ENCODE data around the gene MPPED2. TPM values are rescaled to one million over a fixed set of nuclear protein-coding genes. Genes with fewer than 3 reads are reported as not detected.

Gene MPPED2
- total RNA-seq, 2 experiments from 2014 or later, result 0.30 to 0.54 TPM

DNA sequence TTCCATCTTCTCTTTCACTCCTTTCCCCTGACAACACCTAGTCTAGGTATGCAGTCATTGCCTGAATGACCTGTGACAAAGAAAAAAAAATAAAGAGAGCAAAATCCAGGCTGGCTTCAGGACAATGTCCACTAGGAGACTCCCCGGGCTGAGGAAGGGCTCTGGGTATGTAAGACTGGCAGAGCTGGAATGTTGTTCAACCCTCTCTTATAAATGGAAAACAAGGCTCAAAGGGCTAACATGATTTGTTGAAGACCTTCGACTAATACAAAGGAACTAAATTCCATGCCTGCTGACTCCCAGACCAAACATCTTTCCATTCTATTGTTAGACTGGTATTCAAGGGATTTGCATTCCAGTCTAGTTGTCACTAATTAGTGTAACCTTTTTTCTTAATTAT is 141.1 kb downstream of the MPPED2 start:
- DNase-seq, result no peak
- intact Hi-C loops (cut with DNase I, micrococcal nuclease), result no loop called here
- CTCF ChIA-PET, result no interaction called here
- ATAC-seq, result no peak
- Mint-ChIP-seq H3K36me3 (ENCODE audit: low read depth) (no peaks in the 10 kb centered on the region), H3K27me3 (no peaks in the 10 kb centered on the region), H3K27ac (no peak overlapping the region), H3K4me3 (no peak overlapping the region), H3K9me3 (ENCODE audit: low read depth) (no peaks in the 10 kb centered on the region), H3K4me1 (no peaks in the 10 kb centered on the region)
- POLR2A ChIA-PET, result no interaction called here

DNA sequence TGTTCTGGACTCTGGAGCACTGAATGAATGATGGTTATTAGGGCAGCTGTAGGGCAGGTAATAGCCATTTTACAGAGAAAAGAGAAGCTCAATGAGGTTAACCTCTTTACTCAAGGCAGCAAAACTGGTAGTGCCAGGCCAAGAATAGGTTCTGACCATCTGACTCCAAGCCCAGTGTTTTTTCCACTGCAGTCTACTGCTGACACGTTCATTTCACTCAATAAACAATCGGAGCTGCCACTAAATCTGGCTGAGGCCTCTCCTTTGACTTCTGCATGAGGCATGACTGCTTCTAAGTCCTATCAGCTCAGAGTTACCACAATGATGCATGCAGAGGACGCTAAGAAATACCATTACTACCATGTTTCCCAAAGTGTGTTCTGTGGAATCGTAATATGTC is 145.6 kb downstream of the MPPED2 start:
- Mint-ChIP-seq H3K9me3 (ENCODE audit: low read depth) (no peaks in the 10 kb centered on the region), H3K27me3 (no peaks in the 10 kb centered on the region), H3K4me3 (no peak overlapping the region), H3K36me3 (ENCODE audit: low read depth) (no peaks in the 10 kb centered on the region), H3K27ac (no peak overlapping the region), H3K4me1 (no peaks in the 10 kb centered on the region)
- DNase-seq, result no peak
- CTCF ChIA-PET, result no interaction called here
- no peak for ATAC-seq
- intact Hi-C loops (cut with DNase I, micrococcal nuclease), result no loop called here
- POLR2A ChIA-PET, result no interaction called here

DNA sequence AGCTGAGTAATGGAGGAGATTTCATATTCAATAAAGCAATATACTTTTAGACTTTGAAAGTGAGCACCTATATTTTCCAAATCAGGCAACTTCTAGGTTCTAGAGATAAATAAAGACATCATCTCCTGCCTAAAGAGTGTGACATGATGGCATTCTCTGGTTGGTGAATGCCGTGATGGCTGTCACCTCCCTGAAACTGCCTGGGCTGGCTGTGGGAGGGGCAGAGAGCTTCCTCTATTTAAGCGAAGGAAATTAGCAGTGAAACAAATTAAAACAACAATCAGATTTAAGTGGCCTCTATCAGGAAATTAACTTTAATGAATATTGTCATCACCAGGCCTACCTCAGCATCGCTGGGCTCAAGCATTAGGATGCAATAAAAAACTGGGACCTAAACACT is 149.4 kb downstream of the MPPED2 start:
- ChIA-PET POLR2A (no interaction called here), CTCF (no interaction called here)
- Mint-ChIP-seq H3K9me3 (ENCODE audit: low read depth) (no peaks in the 10 kb centered on the region), H3K27ac (no peak overlapping the region), H3K27me3 (no peaks in the 10 kb centered on the region), H3K4me3 (no peak overlapping the region), H3K4me1 (no peaks in the 10 kb centered on the region), H3K36me3 (ENCODE audit: low read depth) (no peaks in the 10 kb centered on the region)
- intact Hi-C loops (cut with DNase I, micrococcal nuclease), result no loop called here
- no peak for DNase-seq
- no peak for ATAC-seq

DNA sequence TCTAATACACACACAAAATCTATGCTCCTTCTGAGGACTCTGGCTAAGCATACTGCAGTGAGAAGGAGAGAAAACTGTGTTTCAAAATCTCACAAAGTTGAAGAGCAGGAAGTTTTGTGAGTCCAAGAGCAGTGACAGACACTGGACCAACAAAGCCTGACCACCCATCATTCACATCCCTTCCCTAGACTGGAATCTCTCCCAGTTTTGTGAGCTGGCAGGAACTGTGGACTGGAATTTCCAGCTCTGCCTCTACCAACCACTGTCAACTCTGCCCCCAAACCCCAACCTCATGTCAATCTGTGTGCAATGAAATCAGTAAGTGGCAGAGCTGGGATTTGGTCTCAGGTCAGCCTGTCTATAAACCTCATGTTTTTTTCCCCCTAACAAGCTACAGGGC is 150.7 kb downstream of the MPPED2 start:
- intact Hi-C loops (cut with DNase I, micrococcal nuclease), result no loop called here
- Mint-ChIP-seq H3K4me3 (no peak overlapping the region), H3K4me1 (no peaks in the 10 kb centered on the region)

DNA sequence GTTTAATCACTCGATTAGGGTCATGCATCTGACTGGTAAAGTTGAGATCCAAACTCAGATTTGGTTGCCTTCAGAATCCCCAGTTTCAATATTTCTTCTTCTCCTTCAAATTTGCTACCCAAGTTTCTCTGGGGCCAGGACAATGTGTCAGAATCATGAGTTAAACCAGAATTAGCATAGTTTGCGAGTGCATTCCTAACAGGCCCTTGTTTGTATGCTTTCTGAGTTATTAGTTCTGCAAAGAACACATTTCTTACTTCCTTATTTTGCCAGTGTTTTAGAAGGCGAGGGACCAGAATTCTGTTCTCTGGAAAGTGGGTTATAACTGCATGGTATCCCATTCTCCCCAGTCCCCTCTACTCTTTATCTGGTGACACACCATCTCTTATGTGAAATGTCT is 151.3 kb downstream of the MPPED2 start:
- CTCF ChIA-PET, result no interaction called here
- H3K27me3 Mint-ChIP-seq, result no peaks in the 10 kb centered on the region
- H3K4me1 Mint-ChIP-seq, result no peaks in the 10 kb centered on the region
- POLR2A ChIA-PET, result no interaction called here
- H3K4me3 Mint-ChIP-seq, result no peak overlapping the region
- no peak for ATAC-seq
- no peak for DNase-seq
- no peak overlapping the region for H3K27ac Mint-ChIP-seq
- H3K36me3 Mint-ChIP-seq (ENCODE audit: low read depth), result no peaks in the 10 kb centered on the region
- intact Hi-C loops (cut with DNase I, micrococcal nuclease), result no loop called here
- no peaks in the 10 kb centered on the region for H3K9me3 Mint-ChIP-seq (ENCODE audit: low read depth)

More for the DNA sequence above, 150.7 kb downstream of the MPPED2 start:
- ATAC-seq (no peak), DNase-seq (no peak)
- no peak overlapping the region for H3K27ac Mint-ChIP-seq
- ChIA-PET POLR2A (interaction anchor here (0.7 kb wide), 1 partner anchor 774 kb away, joined by 4 read pairs; no protein-coding TSS in a partner anchor), CTCF (no interaction called here)
- H3K36me3 Mint-ChIP-seq (ENCODE audit: low read depth), result no peaks in the 10 kb centered on the region
- H3K9me3 Mint-ChIP-seq (ENCODE audit: low read depth), result no peaks in the 10 kb centered on the region
- H3K27me3 Mint-ChIP-seq, result no peaks in the 10 kb centered on the region

DNA sequence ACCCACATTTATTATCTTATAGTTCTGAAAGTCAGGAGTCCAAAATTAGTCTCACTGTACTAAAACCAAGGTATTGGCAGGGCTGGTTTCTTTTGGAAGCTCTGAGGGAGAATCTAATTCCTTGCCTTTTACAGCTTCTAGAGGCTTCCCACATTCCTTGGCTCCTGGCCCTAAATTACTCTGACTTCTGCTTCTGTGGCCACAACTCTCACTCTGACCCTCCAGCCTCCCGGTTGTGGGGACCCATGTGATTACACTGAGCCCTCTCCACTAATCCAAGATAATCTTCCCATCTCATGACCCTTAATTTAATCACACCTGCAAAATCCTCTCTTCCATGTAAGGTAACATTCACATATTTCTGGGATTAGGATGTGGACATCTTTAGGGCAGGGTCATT is 152.3 kb downstream of the MPPED2 start:
- ChIA-PET POLR2A (no interaction called here), CTCF (no interaction called here)
- ATAC-seq (no peak), DNase-seq (no peak)
- Mint-ChIP-seq H3K4me1 (no peaks in the 10 kb centered on the region), H3K9me3 (ENCODE audit: low read depth) (no peaks in the 10 kb centered on the region), H3K27ac (no peak overlapping the region), H3K4me3 (no peak overlapping the region), H3K36me3 (ENCODE audit: low read depth) (no peaks in the 10 kb centered on the region), H3K27me3 (no peaks in the 10 kb centered on the region)
- intact Hi-C loops (cut with DNase I, micrococcal nuclease), result no loop called here

DNA sequence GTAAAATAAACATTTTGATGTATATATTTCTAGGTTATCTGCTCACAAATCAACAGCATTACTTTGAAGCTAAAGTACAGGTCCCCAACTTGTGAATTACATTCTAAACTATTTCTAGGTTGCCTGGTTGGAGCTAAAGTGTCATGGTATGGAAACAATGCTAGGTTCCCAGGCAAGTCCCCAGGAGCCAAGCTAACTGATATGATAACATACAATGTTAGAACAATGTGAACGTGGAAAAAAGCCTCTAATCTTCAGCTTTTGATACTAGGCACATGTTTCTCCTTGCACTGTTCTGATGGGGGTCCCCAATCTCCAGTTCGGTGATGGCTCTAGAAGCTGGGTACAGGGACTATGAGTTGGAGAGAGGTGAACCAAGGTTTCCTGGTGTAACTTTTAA is 153.4 kb downstream of the MPPED2 start:
- POLR2A ChIA-PET, result no interaction called here
- Mint-ChIP-seq H3K36me3 (ENCODE audit: low read depth) (no peaks in the 10 kb centered on the region), H3K27me3 (no peaks in the 10 kb centered on the region), H3K9me3 (ENCODE audit: low read depth) (no peaks in the 10 kb centered on the region), H3K27ac (no peak overlapping the region), H3K4me3 (no peak overlapping the region), H3K4me1 (no peaks in the 10 kb centered on the region)
- CTCF ChIA-PET, result no interaction called here
- DNase-seq, result no peak
- ATAC-seq, result no peak
- intact Hi-C loops (cut with DNase I, micrococcal nuclease), result no loop called here

DNA sequence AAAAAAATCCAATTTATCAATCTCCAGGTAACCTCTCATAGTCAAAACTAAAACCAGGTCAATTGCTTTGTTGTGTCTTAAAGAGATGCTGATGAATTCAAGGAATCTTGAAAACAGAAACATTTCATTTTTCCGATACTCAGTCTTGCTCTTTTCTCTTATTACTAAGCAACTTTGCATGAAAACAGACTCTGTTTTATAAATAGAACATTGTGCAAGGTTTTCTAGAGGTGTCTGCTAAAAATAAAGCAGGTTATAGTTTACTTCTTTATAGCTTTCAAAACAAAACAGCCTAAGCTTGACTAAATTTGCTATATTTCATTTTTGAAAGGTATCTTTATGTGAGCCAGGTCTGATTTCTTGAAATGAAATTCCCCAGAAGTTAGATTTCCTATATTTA is 154.0 kb downstream of the MPPED2 start:
- CTCF ChIA-PET, result no interaction called here
- Mint-ChIP-seq H3K4me1 (no peaks in the 10 kb centered on the region), H3K36me3 (ENCODE audit: low read depth) (no peaks in the 10 kb centered on the region), H3K4me3 (no peak overlapping the region), H3K27me3 (peaks cover 2% of the 10 kb centered on the region), H3K27ac (no peak overlapping the region), H3K9me3 (ENCODE audit: low read depth) (no peaks in the 10 kb centered on the region)
- DNase-seq (no peak), ATAC-seq (no peak)
- intact Hi-C loops (cut with DNase I, micrococcal nuclease), result no loop called here
- POLR2A ChIA-PET, result no interaction called here

DNA sequence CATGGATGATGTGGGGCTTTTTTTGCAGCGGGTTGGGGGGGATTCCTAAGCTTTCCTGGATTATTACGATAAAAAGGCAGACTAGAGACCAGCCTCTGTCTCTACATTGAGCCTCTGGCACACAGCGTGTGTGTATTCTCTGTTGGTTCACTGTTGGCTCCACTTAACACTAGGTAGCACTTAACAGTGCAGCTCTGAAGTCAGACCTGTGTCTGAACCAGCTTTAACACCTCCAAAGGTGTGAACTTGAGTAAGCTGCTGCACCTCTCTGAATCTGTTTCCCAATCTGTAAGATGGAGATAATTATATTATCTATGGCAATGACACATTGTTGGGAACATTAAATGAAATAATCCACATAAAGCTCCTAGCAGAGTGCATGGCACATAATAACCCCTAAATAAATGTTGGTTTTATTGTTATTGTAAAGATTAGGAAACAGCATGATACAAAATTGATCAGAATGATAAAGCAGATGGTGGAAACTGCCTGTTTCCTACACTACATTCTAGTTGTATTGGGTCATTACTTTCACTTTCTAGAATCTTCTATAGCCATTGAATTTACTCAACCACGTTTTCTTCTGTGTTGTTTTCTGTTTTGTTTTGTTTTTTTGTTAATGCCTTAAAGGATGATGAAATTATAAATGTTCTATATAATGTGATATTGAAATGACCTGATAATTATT is 154.9 kb downstream of the MPPED2 start:
- Mint-ChIP-seq H3K27me3 (peaks cover 2% of the 10 kb centered on the region), H3K9me3 (ENCODE audit: low read depth) (no peaks in the 10 kb centered on the region), H3K4me1 (no peaks in the 10 kb centered on the region), H3K36me3 (ENCODE audit: low read depth) (no peaks in the 10 kb centered on the region), H3K27ac (no peak overlapping the region), H3K4me3 (no peak overlapping the region)
- CTCF ChIA-PET, result no interaction called here
- POLR2A ChIA-PET, result no interaction called here
- intact Hi-C loops (cut with DNase I, micrococcal nuclease), result no loop called here
- DNase-seq, result no peak
- ATAC-seq, result no peak

DNA sequence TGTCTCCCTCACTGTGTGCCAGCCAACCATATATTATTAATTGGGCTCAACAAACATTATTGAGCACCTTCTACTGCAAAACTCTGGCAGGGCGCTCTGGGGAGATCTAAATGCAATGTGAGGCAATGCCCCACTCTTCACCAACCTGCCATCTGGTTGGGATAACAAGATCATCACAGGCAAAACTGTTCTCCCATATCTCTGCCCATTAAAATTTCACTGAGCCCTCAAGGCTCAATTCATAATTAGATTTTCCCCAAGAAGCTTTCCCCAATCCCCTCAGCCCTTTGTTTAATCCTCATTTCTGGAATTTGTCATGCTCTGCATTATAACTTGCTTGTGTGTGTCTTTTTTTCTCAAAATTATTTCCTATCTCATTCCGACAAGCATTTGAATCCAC is 156.6 kb downstream of the MPPED2 start:
- no peaks in the 10 kb centered on the region for H3K4me1 Mint-ChIP-seq
- peaks cover 4% of the 10 kb centered on the region for H3K27me3 Mint-ChIP-seq
- DNase-seq, result no peak
- CTCF ChIA-PET, result interaction anchor here (0.6 kb wide), 1 partner anchor 182 kb away, joined by 3 read pairs; no protein-coding TSS in a partner anchor
- no peak for ATAC-seq
- POLR2A ChIA-PET, result no interaction called here
- no peak overlapping the region for H3K27ac Mint-ChIP-seq
- no peak overlapping the region for H3K4me3 Mint-ChIP-seq
- no peaks in the 10 kb centered on the region for H3K36me3 Mint-ChIP-seq (ENCODE audit: low read depth)
- H3K9me3 Mint-ChIP-seq (ENCODE audit: low read depth), result no peaks in the 10 kb centered on the region
- intact Hi-C loops (cut with DNase I, micrococcal nuclease), result no loop called here

DNA sequence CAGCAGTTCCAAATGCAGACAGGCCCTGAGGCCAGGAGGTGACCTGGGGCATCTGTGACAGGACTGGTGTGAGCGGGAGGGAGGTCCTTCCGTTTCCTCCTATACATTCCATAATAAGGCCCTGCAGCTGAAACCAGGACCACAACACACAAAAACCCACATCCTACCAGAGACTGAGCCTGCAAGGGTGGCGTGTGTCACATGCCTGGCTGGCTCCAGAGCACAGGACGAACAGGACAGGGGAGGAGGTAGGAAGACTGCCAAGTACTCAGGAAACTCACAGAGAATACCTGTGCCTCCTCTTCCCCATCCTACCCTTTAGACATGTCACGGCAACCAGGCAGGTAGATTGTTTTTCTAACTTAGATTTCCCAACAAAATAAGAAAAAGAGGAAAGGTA is 159.4 kb downstream of the MPPED2 start:
- no peak for ATAC-seq
- no peak for DNase-seq
- ChIA-PET POLR2A (no interaction called here), CTCF (no interaction called here)
- no peaks in the 10 kb centered on the region for H3K4me1 Mint-ChIP-seq
- peaks cover 4% of the 10 kb centered on the region for H3K27me3 Mint-ChIP-seq
- no peak overlapping the region for H3K4me3 Mint-ChIP-seq
- intact Hi-C loops (cut with DNase I, micrococcal nuclease), result no loop called here
- no peaks in the 10 kb centered on the region for H3K36me3 Mint-ChIP-seq (ENCODE audit: low read depth)
- no peaks in the 10 kb centered on the region for H3K9me3 Mint-ChIP-seq (ENCODE audit: low read depth)
- H3K27ac Mint-ChIP-seq, result no peak overlapping the region

DNA sequence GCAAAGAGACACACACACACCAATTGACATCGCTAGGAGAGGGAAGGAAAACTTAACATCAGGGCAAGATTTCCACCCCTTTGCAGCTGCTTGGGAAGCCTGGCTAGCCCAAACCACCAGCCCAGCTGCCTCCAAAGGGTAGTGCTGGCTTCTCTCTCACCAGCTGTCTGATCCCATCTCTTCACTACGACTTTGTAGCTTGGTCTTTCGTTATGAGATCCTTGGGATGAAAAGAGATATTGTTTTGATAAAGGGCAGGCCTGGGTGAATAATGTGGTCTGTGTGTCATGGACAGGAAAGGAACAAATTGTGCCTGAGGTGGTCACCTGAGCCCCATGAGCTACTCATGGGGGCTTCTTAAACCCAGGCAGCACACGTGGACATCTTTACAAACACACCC is 161.3 kb downstream of the MPPED2 start:
- no peaks in the 10 kb centered on the region for H3K9me3 Mint-ChIP-seq (ENCODE audit: low read depth)
- H3K27ac Mint-ChIP-seq, result no peak overlapping the region
- DNase-seq (no peak), ATAC-seq (no peak)
- no peaks in the 10 kb centered on the region for H3K4me1 Mint-ChIP-seq
- H3K4me3 Mint-ChIP-seq, result no peak overlapping the region
- ChIA-PET POLR2A (no interaction called here), CTCF (no interaction called here)
- peaks cover 4% of the 10 kb centered on the region for H3K27me3 Mint-ChIP-seq
- H3K36me3 Mint-ChIP-seq (ENCODE audit: low read depth), result no peaks in the 10 kb centered on the region
- intact Hi-C loops (cut with DNase I, micrococcal nuclease), result no loop called here

DNA sequence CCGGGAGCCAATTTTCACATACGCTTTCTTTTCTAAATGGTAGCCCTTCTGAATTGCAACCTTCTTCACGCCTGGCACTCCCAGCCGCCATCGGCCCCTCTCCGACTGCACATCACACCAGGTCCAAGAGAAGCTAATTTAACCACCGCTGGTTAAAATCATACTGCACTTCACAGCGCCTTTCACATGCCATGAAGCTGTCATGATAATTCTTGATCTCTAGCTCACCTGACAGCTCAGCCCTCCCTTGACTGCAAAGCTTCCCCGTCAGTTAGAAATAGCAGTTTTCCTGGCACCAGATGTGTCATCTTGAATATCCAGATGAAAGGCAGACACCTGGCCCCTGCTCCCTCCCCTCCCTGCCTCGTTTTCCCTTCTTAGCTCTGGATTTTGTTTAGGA is 161.8 kb downstream of the MPPED2 start:
- no peak for ATAC-seq
- CTCF ChIA-PET, result no interaction called here
- intact Hi-C loops (cut with DNase I, micrococcal nuclease), result no loop called here

More for the DNA sequence above, 161.8 kb downstream of the MPPED2 start:
- peaks cover 4% of the 10 kb centered on the region for H3K27me3 Mint-ChIP-seq
- POLR2A ChIA-PET, result no interaction called here
- no peaks in the 10 kb centered on the region for H3K9me3 Mint-ChIP-seq (ENCODE audit: low read depth)
- H3K36me3 Mint-ChIP-seq (ENCODE audit: low read depth), result no peaks in the 10 kb centered on the region
- H3K4me1 Mint-ChIP-seq, result no peaks in the 10 kb centered on the region
- no peak for DNase-seq
- no peak overlapping the region for H3K4me3 Mint-ChIP-seq
- H3K27ac Mint-ChIP-seq, result no peak overlapping the region
